CD4-positive, alpha-beta T cell treated with Interleukin-1 beta for 1 hour (primary cell): ENCODE results near the gene CDCA5.
A peak's percentile ranks its signal among the peaks of the same experiment; 100 is the strongest.

Source experiments
- DNase-seq, 2 donors: peaks; one replicate each; pipeline ENCODE4 v3.0.0-alpha.2; 2020 to 2022

CDCA5 gene

DNA sequence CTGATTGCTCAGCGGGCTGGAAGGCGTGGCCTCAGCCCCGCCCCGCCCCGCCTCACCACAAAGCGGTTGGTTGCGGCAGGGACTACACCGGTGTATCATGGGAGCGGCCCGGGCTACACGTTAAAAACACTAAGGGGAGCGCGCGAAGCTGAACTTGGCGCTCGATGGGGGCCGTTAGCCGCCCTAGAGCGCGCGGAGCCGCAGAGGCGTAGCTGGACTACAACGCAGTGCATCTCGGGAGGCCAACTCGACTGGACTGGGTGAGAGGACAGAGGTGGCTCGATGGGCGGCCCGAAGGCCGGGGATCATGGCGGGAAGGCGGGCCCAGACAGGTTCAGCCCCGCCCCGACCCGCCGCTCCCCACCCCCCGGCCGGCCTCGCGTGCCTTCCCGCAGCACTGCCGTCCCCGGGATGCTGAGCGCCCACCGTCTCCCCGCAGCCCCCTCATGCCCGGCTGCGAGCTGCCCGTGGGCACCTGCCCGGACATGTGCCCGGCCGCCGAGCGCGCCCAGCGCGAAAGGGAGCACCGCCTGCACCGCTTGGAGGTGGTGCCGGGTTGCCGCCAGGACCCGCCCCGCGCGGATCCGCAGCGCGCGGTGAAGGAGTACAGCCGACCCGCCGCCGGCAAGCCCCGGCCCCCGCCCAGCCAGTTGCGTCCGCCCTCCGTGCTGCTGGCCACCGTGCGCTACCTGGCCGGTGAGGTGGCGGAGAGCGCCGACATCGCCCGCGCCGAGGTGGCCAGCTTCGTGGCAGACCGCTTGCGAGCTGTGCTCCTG is 42.8 kb downstream of the CDCA5 start, which contains the start of gene SAC3D1:
Gene SAC3D1, plus strand, starts transcription at position 364 of the 776 bp plus-strand sequence. Its CDS starts 83 bp downstream, at position 447.
- peak; percentile 89 to 90 for DNase-seq

DNA sequence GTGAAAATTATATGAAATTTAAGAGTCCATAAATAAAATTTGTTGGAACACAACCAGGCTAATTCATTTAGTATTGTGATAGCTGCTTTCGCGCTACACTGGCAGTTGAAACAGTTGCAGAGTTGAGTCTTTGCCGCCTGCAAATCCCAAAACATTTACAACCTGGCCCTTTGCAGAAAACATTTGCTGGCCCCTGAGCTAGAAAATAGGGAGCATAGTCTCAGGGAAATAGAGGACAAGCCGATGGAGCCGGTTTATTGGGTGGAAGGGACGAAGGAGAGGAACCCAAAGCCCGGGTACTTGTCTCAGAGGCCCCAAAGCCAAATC is 43.4 kb downstream of the CDCA5 start:
- DNase-seq: no peak

DNA sequence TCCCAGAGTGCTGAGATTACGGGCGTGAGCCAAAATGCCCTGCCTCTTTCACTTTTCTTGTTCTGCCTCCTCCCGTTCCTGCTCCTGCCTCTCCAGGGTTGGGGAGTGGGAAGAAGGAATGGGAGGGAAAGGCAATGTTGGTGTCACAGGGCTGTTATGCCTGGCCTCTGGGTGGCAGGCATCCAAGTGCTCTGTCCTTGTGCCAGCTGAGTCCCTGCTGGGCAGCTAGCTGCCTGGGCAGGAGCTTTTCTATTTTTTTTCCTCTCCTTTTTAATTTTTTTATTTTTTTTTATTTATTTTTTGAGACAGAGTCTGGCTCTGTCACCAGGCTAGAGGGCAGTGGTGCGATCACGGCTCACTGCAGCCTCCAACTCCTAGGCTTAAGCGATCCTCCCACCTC is 46.9 kb downstream of the CDCA5 start:
- DNase-seq: no peak

DNA sequence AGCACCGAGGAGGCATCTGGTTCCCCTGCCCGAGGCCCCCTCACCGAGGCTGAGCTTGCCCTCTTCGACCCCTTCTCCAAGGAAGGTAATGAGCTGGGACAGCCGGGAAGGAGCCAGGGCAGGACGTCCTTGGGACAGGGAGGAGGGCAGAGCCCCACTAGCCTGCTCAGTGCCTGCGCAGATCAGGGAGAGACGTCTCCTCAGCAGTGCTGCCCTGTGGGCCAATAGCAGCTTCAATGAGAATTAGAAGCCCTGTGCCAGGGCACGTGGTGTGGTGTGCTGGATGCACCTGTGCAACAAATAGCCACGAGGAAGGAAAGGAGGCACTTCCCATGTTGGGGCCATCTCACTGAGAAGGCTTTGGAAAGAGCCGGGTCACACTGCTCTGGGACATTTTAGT is 48.3 kb downstream of the CDCA5 start:
- no peak for DNase-seq

DNA sequence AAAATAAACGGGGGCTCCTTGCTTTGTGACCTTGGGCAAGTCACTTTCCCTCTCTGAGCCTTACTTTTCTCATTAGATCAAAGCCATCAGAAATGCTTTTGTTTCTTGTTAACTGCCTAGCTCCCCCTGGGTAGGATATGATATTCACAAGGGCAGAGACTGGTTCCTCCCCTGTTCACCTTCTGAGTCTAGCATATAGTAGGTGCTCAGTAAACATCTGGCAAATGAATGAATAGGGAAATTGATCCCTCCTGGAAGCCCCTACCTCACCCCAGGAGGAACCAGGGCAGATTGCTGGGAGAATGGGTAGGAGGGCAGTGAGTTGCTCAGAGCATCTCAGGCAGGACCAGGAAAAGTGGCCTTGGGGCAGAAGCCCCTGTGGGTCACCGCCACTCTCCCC is 49.4 kb downstream of the CDCA5 start:
- DNase-seq: no peak

DNA sequence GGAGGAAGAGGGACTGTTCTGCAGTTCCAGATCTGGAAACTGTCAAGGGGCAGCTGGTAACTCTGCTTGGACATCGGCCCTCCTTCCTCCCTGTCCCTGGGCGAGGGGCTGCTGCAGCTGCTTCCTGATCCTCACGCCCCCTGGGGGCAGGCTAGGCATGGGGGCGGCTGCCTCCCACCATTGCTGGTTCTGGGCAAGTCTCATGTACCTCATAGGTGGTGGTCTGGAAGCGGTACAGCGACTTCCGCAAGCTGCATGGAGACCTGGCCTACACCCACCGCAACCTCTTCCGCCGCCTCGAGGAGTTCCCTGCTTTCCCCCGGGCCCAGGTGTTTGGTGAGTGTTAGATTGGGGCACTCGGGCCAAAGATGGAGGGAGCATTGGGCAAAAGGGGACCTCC is 51.6 kb downstream of the CDCA5 start:
- no peak for DNase-seq
